Right atrium auricular region (tissue), 2 donors: ENCODE measurements around the gene ZNF529. TPM values are rescaled to one million over a fixed set of nuclear protein-coding genes. Genes with fewer than 3 reads are reported as not detected.

Source experiments
- DNase-seq: peaks from one replicate; pipeline ENCODE4 v3.0.0-alpha.2; 2019; ENCODE audit warnings: low spot score
- H3K27ac ChIP-seq, 2 donors: fragments of 200-600 bp; sonication (generic); 1 replicate in 1 of 2; 2 replicates in 1 of 2; pipeline ENCODE4 v1.5.1; 2016 to 2019
- H3K27me3 ChIP-seq, 2 donors: fragments of 200-600 bp; sonication (generic); one replicate each; pipeline versions ENCODE4 v1.5.1 to v1.6.0; 2017 to 2019
- H3K36me3 ChIP-seq: fragments of 200-600 bp; sonication (generic); one replicate; pipeline ENCODE4 v1.5.1; 2016
- H3K4me1 ChIP-seq, 2 donors: fragments of 200-600 bp; sonication (generic); one replicate each; pipeline versions ENCODE4 v1.5.1 to v1.6.0; 2017 to 2019
- H3K4me3 ChIP-seq, 2 donors: fragments of 200-600 bp; sonication (generic); 1 replicate in 1 of 2; 2 replicates in 1 of 2; pipeline ENCODE4 v1.5.1; 2017 to 2019; ENCODE audit warnings: mild to moderate bottlenecking in 1 of 2, moderate library complexity in 1 of 2
- H3K9me3 ChIP-seq, 2 donors: fragments of 200-600 bp; sonication (generic); one replicate each; pipeline ENCODE4 v1.5.1; 2019
- CTCF ChIP-seq, 2 donors: fragments of 200-600 bp; sonication (generic); IDR thresholded peaks; one replicate each; pipeline ENCODE4 v1.5.1; 2019; ENCODE audit warnings: antibody characterized with exemption in 2 of 2
- total RNA-seq, 2 donors: library from RNA; depleted of rRNA; stranded (reverse); fragments of >200 nt; gene quantifications; one replicate each; pipeline ENCODE4 v1.1.0, GENCODE V29; 2016

Gene ZNF529
- total RNA-seq, 2 donors from 2014 or later: 10.8 to 11.5 TPM

- Histone ChIP-seq H3K27me3 (no peaks in the 10 kb centered on the region), H3K4me3 (no peak overlapping the region), H3K9me3 (peaks cover 30 to 99% of the 10 kb centered on the region in 2 donors), H3K36me3 (peaks cover 37% of the 10 kb centered on the region), H3K27ac (no peak overlapping the region), H3K4me1 (no peaks in the 10 kb centered on the region)
- DNase-seq: no peak
- no peak for TF ChIP-seq CTCF (IDR thresholded peaks at IDR 0.05)
Measured at GRCh38 chr19:36564391-36564790, 8.7 kb downstream of the ZNF529 start.

- Histone ChIP-seq H3K27me3 (no peaks in the 10 kb centered on the region), H3K4me3 (no peak overlapping the region), H3K9me3 (peaks cover 66 to 100% of the 10 kb centered on the region in 2 donors), H3K27ac (no peak overlapping the region), H3K4me1 (no peaks in the 10 kb centered on the region), H3K36me3 (peaks cover 91% of the 10 kb centered on the region)
- TF ChIP-seq CTCF (IDR thresholded peaks at IDR 0.05): no peak
- DNase-seq: no peak
Measured at GRCh38 chr19:36547001-36547732, 25.9 kb downstream of the ZNF529 start.

- no peak for TF ChIP-seq CTCF (IDR thresholded peaks at IDR 0.05)
- H3K27ac ChIP-seq: peak overlapping the region; percentile 94 to 95
- H3K9me3 ChIP-seq: peaks cover 14 to 56% of the 10 kb centered on the region in 2 donors
- H3K27me3 ChIP-seq: no peaks in the 10 kb centered on the region
- peaks cover 16% of the 10 kb centered on the region for H3K36me3 ChIP-seq
- peak overlapping the region; percentile 76 to 89 for H3K4me3 ChIP-seq
- peaks cover 0 to 18% of the 10 kb centered on the region in 2 donors for H3K4me1 ChIP-seq
- no peak for DNase-seq
Measured at GRCh38 chr19:36528921-36529518, 44.1 kb downstream of the ZNF529 start.

GRCh38 chr19:36528194-36528920 lies 44.7 kb downstream of the ZNF529 start, which contains the start of gene ZNF260:
Gene ZNF260, minus strand, starts transcription at chr19:36528271. Its CDS starts 13,033 bp downstream, at chr19:36515238.
- peak; percentile 97 for DNase-seq
- Histone ChIP-seq H3K9me3 (peaks cover 10 to 56% of the 10 kb centered on the region in 2 donors), H3K27me3 (no peaks in the 10 kb centered on the region), H3K36me3 (peaks cover 21% of the 10 kb centered on the region), H3K27ac (peak within 1 kb of the TSS; percentile 94 to 95), H3K4me3 (peak within 1 kb of the TSS; percentile 76 to 89), H3K4me1 (peaks cover 0 to 18% of the 10 kb centered on the region in 2 donors)
- no peak for TF ChIP-seq CTCF (IDR thresholded peaks at IDR 0.05)

GRCh38 chr19:36527873-36528193 lies 45.3 kb downstream of the ZNF529 start:
- peaks cover 0 to 18% of the 10 kb centered on the region in 2 donors for H3K4me1 ChIP-seq
- H3K4me3 ChIP-seq: peak overlapping the region; percentile 76 to 89
- peaks cover 26% of the 10 kb centered on the region for H3K36me3 ChIP-seq
- H3K9me3 ChIP-seq: peaks cover 5 to 56% of the 10 kb centered on the region in 2 donors
- peak overlapping the region; percentile 94 to 95 for H3K27ac ChIP-seq
- no peak for DNase-seq
- TF ChIP-seq CTCF (IDR thresholded peaks at IDR 0.05): no peak
- H3K27me3 ChIP-seq: no peaks in the 10 kb centered on the region
